Hepatic stellate cell (primary cell): ENCODE data around the gene COBL.

Experiments
- DNase-seq: peaks from one replicate; pipeline ENCODE4 v3.0.0; 2011; ENCODE audit warnings: low spot score

Gene COBL

GRCh38 chr7:51045319-51046102, 271.1 kb downstream of the COBL start:
- peak; percentile 75 for DNase-seq

- DNase-seq: no peak
These were observed 273.1 kb downstream of the COBL start for GRCh38 chr7:51043461-51043860.

GRCh38 chr7:51040787-51041186, 275.8 kb downstream of the COBL start:
- DNase-seq: no peak

DNA sequence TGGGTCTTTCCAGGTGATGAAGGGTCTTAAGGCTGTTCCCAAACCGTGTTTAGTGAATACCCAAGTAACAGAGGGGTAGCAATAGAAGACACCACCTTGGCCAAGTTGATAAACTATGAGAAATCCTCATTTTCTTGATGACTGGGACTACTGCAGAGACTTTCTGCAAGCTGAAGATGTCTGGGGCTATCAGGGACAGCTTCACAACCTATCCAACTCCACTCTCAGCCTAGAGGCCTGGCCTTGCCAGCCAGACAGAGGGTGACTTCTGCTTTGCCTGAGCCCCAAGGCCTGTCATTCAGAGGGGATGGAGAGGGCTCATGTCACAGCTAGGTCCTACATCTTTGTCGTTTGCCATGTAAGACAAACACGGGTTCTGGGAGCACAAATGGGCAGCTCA, 278.0 kb downstream of the COBL start:
- DNase-seq: no peak

GRCh38 chr7:51035716-51036115, 280.9 kb downstream of the COBL start:
- DNase-seq: no peak

DNA sequence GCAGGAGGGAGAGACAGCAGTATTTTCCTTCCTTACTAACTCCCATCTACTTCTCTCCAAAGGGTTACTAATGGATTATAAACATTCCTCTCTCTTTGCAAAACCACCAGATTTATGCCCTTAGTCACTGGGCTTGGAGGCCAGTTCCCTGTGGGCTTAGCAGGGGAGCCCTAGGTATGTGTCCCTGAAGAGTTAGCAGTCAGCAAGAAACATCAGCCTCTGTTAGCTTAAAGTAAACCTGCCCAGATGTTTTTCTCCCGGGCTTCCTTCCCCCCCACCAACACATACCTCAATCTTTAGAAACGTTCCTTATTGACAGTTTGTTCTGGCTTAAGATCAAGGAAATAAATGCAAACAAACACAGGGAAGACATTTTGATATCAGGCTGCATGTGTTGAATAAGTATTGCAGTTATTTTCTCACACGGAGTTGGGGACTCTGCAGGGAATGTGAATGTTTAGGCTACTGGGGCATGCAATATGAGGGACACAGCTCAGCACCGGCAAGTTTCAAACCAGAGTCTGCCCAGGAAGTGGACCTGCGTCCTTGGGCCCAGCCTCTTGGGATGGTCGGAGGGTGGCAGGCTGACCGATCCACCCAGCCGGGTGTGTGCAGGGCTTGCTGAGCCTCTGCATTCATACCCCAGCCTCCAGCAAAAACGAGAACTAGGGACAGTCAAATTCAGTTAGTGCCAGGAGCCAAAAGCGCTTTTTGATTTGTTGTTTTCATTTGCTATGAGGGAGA, 281.9 kb downstream of the COBL start:
- DNase-seq: peak; percentile 90

DNA sequence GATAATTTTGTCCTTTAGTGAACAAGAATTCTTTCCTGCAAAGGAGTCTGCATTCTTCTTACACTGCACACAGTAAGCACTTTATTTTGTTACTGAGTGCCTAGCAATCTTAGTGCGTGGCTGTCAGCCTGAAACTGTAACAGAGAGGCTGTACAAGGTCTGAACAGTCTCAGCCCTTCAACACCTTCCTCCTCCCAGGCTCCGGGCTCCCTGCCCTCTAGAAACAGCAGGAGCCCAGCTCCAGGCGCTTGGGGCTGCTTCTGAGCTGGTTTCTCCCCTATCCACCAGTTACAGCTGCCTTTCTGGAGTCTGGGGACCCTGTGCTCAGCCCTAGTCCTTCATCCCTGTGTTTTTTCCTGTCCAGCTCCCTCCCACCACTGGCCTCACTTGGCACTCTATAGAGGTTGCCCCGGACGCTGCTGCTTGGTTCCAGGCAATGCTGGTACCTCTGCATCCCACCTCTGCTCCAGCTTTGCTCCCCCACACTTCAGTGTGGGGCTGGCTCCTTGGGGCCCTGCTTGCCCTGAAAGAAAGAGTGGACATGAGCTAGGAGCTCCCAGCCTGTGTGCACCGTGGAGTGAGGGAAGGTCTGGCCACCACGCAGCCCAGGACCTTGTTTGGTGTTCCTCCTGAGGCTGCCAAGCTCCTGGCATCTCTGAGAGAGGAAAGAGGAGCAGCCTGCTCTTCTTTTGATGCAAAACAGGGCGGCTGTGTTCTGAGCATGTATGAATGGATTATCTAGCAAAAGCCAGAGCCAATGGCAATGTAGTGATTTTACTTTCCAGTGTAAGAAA, 282.7 kb downstream of the COBL start:
- no peak for DNase-seq

- no peak for DNase-seq
These were observed 284.7 kb downstream of the COBL start for GRCh38 chr7:51031791-51032515.

GRCh38 chr7:51031216-51031615, 285.4 kb downstream of the COBL start:
- no peak for DNase-seq

DNA sequence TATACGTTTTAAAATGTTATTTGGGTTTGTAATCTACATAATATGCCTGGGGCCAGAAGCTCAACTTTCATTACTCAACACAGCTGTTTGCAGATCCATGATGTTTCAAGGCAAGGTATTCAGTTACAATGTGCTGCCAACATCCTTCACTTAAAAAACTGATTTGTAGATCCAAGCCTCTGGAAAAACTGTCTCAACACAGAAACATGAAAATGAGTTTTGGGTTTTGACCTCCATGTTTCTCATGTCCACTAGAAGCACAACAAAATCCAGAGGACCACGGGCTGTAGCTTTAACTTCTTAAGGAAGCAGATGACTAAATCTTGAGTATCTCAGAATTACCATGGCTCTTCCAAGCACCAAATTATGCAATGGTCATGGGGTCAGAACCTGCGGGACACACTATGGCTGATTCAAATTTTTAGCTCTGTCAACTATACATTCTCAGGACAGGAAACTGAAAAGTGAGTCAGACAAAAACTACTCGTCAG, 286.9 kb downstream of the COBL start:
- DNase-seq: peak; percentile 85

- DNase-seq: no peak
These were observed 287.5 kb downstream of the COBL start for GRCh38 chr7:51029131-51029530.

DNA sequence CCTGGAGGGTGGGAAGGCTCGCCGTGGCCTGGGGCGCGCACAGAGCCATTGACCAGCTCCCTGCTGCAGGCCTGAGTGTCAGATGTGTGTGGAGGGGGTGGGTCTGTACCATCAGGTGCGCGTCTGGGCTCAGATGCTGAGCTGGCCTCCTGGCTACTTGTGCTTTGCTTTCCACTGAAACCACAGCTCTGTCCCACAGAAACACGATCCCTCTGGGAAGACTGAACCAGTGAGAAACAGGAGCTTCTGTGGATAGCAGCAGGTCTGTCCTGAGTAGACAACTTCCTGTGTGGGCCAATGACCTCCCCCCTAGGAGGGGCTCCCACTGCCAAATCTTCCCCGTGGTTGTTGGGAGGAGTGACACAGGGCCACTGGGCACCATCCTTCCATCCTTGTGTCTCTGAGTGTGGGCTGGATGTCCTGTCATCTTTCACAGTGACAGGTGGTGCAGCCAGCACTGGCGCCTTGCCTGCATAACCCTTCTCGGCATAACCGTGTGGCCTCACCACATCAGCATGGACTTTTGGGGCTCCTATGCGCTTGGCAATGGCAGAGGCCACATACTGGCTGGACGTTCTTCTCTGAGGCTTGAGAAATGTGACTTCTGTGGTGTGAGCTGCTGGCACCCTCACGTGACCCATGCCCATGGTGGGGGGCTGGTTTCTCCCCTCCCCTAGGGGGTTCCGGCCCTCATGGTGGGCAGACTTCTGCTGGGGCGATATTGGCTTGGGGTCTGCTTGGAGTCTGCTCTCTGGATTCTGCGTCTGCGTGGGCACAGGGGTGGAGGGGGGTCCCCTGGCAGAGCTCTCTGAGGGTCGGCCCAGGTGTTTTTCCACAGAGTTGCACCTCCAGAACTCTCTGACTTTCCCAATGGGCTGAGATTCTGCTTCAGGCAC, 288.4 kb downstream of the COBL start:
- DNase-seq: no peak

- DNase-seq: no peak
These were observed 289.3 kb downstream of the COBL start for GRCh38 chr7:51027106-51027934.

GRCh38 chr7:51026341-51026740, 290.3 kb downstream of the COBL start:
- no peak for DNase-seq

GRCh38 chr7:51025668-51026067, 290.9 kb downstream of the COBL start:
- DNase-seq: no peak

DNA sequence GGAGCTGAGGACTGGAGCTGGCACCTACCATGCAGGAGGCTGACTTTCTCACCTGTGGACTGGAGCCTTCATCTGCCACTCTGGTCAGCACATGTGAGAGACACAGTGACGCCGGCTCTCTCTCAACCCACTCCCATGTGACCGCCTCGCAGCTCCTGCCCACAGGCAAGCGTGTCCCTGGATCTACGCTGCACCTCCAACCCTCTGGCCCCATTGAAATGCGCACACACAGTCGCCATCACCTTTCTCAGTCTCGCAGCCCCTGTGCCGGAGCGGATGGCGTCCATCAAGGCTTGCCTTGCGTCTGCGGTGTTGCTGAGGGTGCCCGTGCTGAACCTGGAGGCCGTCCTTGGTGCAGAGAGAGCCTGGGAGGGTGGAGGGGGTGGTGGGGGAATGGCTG, 291.7 kb downstream of the COBL start:
- DNase-seq: no peak

GRCh38 chr7:51023547-51023946, 293.1 kb downstream of the COBL start:
- DNase-seq: no peak

DNA sequence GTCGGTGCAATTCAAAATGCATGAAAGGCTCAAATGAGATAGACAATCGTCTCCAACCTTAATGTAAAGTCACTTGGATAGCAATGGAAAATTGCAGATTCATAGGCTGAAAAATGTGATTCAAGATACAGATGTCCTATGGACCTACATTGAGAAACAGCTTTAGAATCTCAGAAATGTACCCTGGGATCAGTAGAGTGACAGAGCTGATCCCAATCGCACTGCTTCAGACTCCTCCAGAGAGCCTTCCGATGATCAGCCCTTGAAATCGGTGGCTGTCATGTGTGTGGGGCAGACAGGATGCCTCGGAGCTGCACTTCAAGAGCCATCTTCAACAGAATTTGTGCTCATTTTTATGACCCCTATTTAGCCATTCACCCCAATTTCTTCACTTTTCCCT, 293.8 kb downstream of the COBL start:
- no peak for DNase-seq

DNA sequence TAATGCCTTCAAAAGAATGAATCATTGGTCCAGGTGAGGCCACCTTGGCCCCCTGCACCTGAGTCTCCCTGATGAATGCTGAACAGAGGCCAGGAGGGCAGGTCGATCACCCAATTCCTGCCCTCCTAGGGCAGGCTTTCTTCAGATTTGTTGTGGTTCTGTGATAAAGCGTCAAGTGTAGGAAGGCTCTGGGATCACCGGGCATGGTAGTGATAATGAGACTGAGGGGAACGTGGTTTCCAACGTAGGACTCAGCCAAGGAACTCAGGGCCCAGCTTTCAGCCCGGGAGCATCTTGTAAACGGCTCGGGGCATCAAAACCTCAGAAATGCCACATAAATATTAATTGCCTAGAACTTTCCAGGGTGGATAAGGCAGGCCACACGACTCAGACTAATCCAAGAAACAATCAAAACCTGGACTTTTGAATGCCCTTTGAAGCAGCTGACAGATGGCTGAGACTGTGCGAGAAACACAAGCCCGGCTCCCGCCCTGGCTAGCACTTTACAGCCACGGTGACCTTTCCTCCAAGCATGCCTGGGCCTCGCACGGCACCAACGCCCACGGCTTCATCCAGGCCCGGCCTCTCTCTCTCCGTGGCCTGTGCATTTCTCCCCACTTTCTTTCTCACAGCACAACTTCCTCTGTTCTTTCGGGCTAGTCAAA, 294.6 kb downstream of the COBL start:
- peak; percentile 78 for DNase-seq
